C4-2B (cell line): ENCODE results near the gene LTBP1.

Experiments used
- H3K27ac ChIP-seq: fragments of 450-650 bp; 2 replicates; pipeline ENCODE4 v1.5.1; 2017
- ZFX ChIP-seq: fragments of 450-650 bp; IDR thresholded peaks from 2 replicates; pipeline ENCODE4 v1.6.1; 2017
- TF ChIP-seq, protein P1 (sequence below): fragments of 450-650 bp; conservative IDR thresholded peaks from 2 replicates; pipeline ENCODE4 v1.5.1; 2017; ENCODE audit warnings: mild to moderate bottlenecking

LTBP1 gene

DNA sequence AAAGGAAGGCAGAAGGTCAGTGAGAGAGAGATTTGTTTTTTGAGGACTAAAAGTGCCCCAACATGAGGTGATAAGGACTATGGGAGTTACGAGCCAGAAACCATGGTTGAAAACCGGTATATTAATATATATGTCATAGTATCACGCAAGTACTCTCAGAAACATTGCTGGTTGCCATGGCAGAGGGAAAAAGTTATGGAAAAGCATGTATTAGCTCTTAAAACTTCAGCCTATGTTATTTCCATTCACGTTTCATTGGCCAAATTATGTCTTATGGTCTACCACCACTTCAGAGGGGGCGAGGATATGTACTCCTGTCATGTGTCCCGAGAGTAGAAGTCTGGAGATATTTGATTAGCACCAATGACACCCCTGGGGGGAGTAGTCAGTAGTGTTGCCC lies 125.9 kb downstream of the LTBP1 start:
- TF ChIP-seq, protein P1, sequence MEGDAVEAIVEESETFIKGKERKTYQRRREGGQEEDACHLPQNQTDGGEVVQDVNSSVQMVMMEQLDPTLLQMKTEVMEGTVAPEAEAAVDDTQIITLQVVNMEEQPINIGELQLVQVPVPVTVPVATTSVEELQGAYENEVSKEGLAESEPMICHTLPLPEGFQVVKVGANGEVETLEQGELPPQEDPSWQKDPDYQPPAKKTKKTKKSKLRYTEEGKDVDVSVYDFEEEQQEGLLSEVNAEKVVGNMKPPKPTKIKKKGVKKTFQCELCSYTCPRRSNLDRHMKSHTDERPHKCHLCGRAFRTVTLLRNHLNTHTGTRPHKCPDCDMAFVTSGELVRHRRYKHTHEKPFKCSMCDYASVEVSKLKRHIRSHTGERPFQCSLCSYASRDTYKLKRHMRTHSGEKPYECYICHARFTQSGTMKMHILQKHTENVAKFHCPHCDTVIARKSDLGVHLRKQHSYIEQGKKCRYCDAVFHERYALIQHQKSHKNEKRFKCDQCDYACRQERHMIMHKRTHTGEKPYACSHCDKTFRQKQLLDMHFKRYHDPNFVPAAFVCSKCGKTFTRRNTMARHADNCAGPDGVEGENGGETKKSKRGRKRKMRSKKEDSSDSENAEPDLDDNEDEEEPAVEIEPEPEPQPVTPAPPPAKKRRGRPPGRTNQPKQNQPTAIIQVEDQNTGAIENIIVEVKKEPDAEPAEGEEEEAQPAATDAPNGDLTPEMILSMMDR = no peak
- TF ChIP-seq ZFX = no peak
- no peak overlapping the region for H3K27ac ChIP-seq

DNA sequence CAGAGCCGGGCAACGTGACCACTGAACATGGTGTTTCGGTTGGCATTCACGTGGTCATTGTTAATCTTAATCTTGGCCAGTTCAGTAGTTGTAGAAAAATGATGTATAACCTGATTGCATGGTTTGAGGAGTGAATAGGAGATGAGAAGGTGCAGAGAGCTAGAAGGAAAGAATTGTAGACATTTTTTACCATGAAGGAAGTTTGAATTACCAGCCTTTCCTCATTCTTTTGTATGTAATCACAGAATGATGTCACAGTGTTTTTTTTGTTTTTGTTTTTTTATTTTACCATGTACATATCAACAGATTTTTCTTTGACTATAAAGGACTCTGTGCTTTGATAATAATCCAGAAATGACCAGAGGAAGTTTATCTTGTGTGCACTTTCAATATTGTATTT lies 126.3 kb downstream of the LTBP1 start:
- TF ChIP-seq ZFX = no peak
- TF ChIP-seq, protein P1 = no peak
- H3K27ac ChIP-seq = no peak overlapping the region

DNA sequence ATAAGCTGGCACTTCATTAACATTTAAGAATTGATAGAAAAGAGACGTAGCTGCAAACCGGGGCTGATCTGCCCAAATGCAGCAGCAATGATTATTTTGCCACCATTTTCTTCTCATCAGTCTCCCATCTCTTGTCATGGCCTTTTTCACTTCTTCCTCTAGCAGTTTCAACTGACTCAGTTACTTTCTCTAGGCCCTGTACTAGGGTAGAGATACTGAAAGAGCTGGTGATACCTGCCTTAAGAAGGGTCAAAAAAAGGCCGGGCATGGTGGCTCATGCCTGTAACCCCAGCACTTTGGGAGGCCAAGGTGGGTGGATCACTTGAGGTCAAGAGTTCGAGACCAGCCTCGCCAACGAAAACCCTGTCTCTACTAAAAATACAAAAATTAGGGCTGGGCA lies 127.4 kb downstream of the LTBP1 start:
- no peak for TF ChIP-seq ZFX
- TF ChIP-seq, protein P1 = no peak
- no peak overlapping the region for H3K27ac ChIP-seq

DNA sequence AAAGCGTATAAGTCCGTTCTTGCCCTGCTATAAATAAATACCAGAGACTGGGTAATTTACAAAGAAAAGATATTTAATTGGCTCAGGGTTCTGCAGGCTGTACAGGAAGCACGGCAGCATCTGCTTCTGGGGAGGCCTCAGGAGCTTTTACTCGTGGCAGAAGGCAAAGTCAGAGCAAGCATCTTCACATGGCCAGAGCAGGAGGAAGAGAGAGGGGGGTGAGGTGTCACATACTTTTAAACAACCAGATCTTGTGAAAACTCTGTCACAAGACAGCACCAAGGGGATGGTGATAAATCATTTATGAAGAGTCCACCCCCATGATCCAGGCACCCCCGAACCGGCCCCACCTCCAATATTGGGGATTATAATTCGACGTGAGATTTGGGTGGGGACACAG lies 130.6 kb downstream of the LTBP1 start:
- H3K27ac ChIP-seq = no peak overlapping the region
- TF ChIP-seq, protein P1 = no peak
- TF ChIP-seq ZFX = no peak

DNA sequence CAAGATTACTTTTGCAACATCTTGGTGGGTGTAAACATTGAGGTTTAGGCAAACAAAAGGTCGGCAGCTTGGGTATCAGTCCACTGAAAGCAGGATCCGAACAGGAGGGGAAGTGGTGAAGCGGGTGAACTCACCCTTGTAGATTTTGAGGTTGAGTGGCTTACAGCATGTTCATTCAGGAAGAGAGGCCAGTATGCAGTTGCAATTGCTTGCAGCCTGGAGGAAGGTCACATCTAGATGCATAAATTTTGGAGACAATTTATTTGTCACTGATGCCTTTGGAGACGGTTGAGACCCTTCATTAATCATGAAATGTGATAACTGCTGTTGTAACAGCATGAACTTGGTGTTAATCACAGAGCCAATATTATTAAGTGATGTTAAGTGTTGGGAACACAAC lies 131.1 kb downstream of the LTBP1 start:
- no peak for TF ChIP-seq ZFX
- TF ChIP-seq, protein P1 = no peak
- no peak overlapping the region for H3K27ac ChIP-seq

DNA sequence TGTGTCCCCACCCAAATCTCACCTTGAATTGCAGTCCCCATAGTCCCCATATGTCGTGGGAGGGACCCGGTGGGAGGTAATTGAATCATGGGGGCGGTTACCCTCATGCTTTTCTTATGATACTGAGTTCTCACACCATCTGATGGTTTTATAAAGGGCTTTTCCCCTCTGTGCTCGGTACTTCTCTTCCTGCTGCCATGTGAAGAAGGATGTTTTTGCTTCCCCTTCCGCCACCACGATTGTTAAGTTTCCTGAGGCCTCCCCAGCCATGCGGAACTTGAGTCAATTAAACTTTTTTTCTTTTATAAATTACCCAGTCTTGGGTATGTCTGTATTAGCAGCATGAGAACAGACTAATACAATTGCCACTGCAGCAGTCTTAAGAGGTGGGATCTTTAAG lies 134.9 kb downstream of the LTBP1 start:
- H3K27ac ChIP-seq = no peak overlapping the region
- TF ChIP-seq, protein P1 = no peak
- TF ChIP-seq ZFX = no peak

DNA sequence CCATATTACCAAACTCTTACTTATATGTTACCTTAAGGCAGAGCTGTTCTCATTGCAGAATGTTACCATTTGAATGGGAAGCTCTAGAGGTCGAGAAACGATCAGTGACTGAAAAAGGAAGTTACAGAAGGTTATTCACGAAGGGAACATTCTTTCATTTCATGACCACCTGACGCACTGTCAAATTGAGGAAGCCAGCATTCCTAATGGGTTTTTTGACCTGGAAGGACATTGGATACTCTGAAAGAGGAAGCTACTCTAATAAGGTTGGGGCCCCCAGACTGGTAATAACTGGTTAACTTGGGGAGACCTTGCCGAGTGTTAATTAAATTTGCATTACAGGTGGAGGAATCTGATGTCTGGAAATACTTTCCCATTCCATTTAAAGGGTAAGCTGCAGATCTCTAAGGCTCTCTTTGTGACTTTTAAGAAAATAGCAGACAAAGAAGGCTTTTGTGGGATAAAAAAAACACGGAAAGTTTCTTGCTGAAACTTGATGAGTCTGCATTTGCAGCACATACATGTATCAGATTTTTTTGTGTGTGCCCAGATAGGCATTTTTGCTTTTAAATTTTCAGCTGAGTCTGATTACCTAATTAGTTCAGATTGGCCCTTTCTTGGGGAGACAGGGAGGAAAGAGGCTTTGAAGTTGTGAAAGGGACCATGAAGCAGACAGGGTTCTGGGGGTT lies 137.1 kb downstream of the LTBP1 start:
- H3K27ac ChIP-seq = no peak overlapping the region
- TF ChIP-seq, protein P1 = no peak
- no peak for TF ChIP-seq ZFX
